Measurements from ENCODE around the gene PFDN6. TPM values are rescaled to one million over a fixed set of nuclear protein-coding genes. Genes with fewer than 3 reads are reported as not detected.

Gene PFDN6
- total and polyA plus RNA-seq, 9 of the 15 experiments (the other 6 are each of a cell fraction or from before 2014, with no cell fraction given): 6.8 to 475 (median 216) TPM

GRCh38 chr6:33320315-33321181, 31.1 kb downstream of the PFDN6 start (continued):
- TF ChIP-seq MGA (IDR thresholded peaks at IDR 0.05): 0 out of 2 replicates have a peak, but pooled peaks have one; percentile 11
- no peak for TF ChIP-seq ZBTB40 (IDR thresholded peaks at IDR 0.05)
- no peak for TF ChIP-seq ZBTB40 (CRISPR knock-in tag; IDR thresholded peaks at IDR 0.05)

All from K562 (cell line).